Stomach (tissue), 9 donors: ENCODE data around the gene ALOX15B. TPM values are rescaled to one million over a fixed set of nuclear protein-coding genes. Genes with fewer than 3 reads are reported as not detected.

ENCODE experiments used
- DNase-seq, 2 donors: peaks; one replicate each; pipeline versions ENCODE4 v3.0.0 to v3.0.0-alpha.2; 2013 to 2019
- H3K27ac ChIP-seq, 5 donors: fragments of 200-600 bp in 4 of 5; sonication (generic) in 4 of 5; one replicate each; pipeline ENCODE4 v1.5.1; 2013 to 2019; ENCODE audit warnings: mild to moderate bottlenecking in 1 of 5, moderate library complexity in 1 of 5
- H3K27me3 ChIP-seq, 3 donors: fragments of 200-600 bp; sonication (generic); one replicate each; pipeline ENCODE4 v1.5.1; 2017 to 2019; ENCODE audit warnings: mixed run types in 1 of 3
- H3K36me3 ChIP-seq, 4 donors: fragments of 200-600 bp; sonication (generic); 1 replicate in 3 of 4; 2 replicates in 1 of 4; pipeline ENCODE4 v1.5.1; 2016 to 2019
- H3K4me1 ChIP-seq, 4 donors: fragments of 200-600 bp; sonication (generic); one replicate each; pipeline ENCODE4 v1.5.1; 2016 to 2019
- H3K4me3 ChIP-seq, 4 donors: fragments of 200-600 bp; sonication (generic) in 3 of 4; one replicate each; pipeline ENCODE4 v1.5.1; 2016 to 2019; ENCODE audit warnings: mild to moderate bottlenecking in 1 of 4
- H3K9me3 ChIP-seq, 4 donors: fragments of 200-600 bp; sonication (generic); one replicate each; pipeline ENCODE4 v1.5.1; 2016 to 2019
- EP300 ChIP-seq: sonication (generic); formaldehyde crosslinking; IDR thresholded peaks from one replicate; pipeline ENCODE4 v1.6.1; 2017; ENCODE audit warnings: antibody characterized with exemption
- POLR2A ChIP-seq, 4 donors: fragments of 450-650 bp; IDR thresholded peaks; one replicate each; pipeline ENCODE4 v1.6.1; 2016; ENCODE audit warnings: antibody characterized with exemption in 4 of 4, control low read depth in 2 of 4, mild to moderate bottlenecking in 1 of 4, moderate library complexity in 1 of 4
- POLR2AphosphoS5 ChIP-seq, 3 donors: sonication (generic); formaldehyde crosslinking; IDR thresholded peaks; one replicate each; pipeline ENCODE4 v1.6.1; 2016; ENCODE audit warnings: antibody characterized with exemption in 3 of 3
- WGBS, 5 donors: extraction: QIAGEN DNeasy Blood & Tissue Kit in 3 of 5; methylation state at CpG; one replicate each; pipeline versions ENCODE4 v1.1.5 to v1.1.7; 2013 to 2018; 5-methylcytosine and 5-hydroxymethylcytosine counted together
- intact Hi-C: fragments of 100-400 bp; cut with DNase I; formaldehyde crosslinking; loops from one replicate; pipeline ENCODE4 v1.15.1; 2023; ENCODE audit warnings: low total_unique reads
- polyA plus RNA-seq, 3 donors: library from polyadenylated mRNA; stranded (reverse); fragments of 200-250 nt; gene quantifications; one replicate each; pipeline ENCODE4 v1.2.3, GENCODE V29; 2013
- total RNA-seq, 5 donors: library from RNA; depleted of rRNA; stranded (reverse); fragments of >200 nt; gene quantifications; one replicate each; pipeline versions ENCODE4 v1.1.0 to v1.2.3, GENCODE V29; 2014 to 2016
- TF ChIP-seq, protein P1 (sequence below), 7 experiments: fragments of 450-650 bp in 4 of 7; fragments of 200-600 bp in 3 of 7; sonication (generic) in 3 of 7; IDR thresholded peaks; one replicate each; pipeline ENCODE4 v1.5.1; 2016 to 2019; ENCODE audit warnings: antibody characterized with exemption in 7 of 7, control low read depth in 2 of 7, mild to moderate bottlenecking in 1 of 7
- donor health status: healthy with polysubstance abuse.
- donor health status: Bipolar disorder and iron deficiency.
- donor health status: healthy.

ALOX15B gene
- total and polyA plus RNA-seq, 8 donors = 1.5 to 10.5 (median 2.9) TPM; not detected in 1

GRCh38 chr17:8087075-8087951 lies 48.5 kb downstream of the ALOX15B start, which contains the start of gene ALOX12B:
TSS of gene ALOX12B (minus strand) at chr17:8087716. CDS start at chr17:8087442, 274 bp downstream.
- no peaks in the 10 kb centered on the region for H3K36me3 ChIP-seq
- H3K4me1 ChIP-seq = no peaks in the 10 kb centered on the region
- H3K27ac ChIP-seq = no peak within 1 kb of the TSS
- no peak within 1 kb of the TSS for H3K4me3 ChIP-seq
- H3K9me3 ChIP-seq = no peaks in the 10 kb centered on the region
- intact Hi-C loops = no loop called here
- no peak for DNase-seq
- peaks cover 0 to 97% (median 38%) of the 10 kb centered on the region in 3 donors for H3K27me3 ChIP-seq
- WGBS, 5 donors = 72 to 82% (median 77%) methylated on average over 16 to 20 of the region's 20 CpGs
- TF ChIP-seq, protein P1, sequence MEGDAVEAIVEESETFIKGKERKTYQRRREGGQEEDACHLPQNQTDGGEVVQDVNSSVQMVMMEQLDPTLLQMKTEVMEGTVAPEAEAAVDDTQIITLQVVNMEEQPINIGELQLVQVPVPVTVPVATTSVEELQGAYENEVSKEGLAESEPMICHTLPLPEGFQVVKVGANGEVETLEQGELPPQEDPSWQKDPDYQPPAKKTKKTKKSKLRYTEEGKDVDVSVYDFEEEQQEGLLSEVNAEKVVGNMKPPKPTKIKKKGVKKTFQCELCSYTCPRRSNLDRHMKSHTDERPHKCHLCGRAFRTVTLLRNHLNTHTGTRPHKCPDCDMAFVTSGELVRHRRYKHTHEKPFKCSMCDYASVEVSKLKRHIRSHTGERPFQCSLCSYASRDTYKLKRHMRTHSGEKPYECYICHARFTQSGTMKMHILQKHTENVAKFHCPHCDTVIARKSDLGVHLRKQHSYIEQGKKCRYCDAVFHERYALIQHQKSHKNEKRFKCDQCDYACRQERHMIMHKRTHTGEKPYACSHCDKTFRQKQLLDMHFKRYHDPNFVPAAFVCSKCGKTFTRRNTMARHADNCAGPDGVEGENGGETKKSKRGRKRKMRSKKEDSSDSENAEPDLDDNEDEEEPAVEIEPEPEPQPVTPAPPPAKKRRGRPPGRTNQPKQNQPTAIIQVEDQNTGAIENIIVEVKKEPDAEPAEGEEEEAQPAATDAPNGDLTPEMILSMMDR (IDR thresholded peaks at IDR 0.05) = no peak
- no peak for TF ChIP-seq EP300
- TF ChIP-seq POLR2A (IDR thresholded peaks at IDR 0.05) = no peak
- no peak for TF ChIP-seq POLR2AphosphoS5 (IDR thresholded peaks at IDR 0.05)

DNA sequence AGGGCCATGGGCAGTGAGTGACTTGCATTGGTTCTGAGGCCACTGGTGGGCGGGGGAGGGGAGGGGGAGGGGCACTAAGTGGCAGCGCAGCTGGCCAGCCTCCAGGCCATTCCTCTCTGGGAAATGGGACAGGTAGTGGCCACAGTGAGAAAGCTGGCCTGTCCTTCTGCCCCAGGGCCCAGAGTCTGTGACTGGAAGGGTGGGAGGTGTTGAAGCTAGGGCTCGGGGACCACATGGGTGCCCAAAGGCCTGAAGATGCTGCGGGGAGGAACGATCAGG lies 49.0 kb downstream of the ALOX15B start:
- intact Hi-C loops = no loop called here
- 64 to 82% (median 69%) methylated on average over 3 to 5 of the region's 5 CpGs for WGBS, 5 donors
- H3K9me3 ChIP-seq = no peaks in the 10 kb centered on the region
- TF ChIP-seq EP300 (no peak), POLR2AphosphoS5 (IDR thresholded peaks at IDR 0.05) (no peak), POLR2A (IDR thresholded peaks at IDR 0.05) (no peak)
- TF ChIP-seq, protein P1 (IDR thresholded peaks at IDR 0.05) = no peak
- no peaks in the 10 kb centered on the region for H3K36me3 ChIP-seq
- no peaks in the 10 kb centered on the region for H3K4me1 ChIP-seq
- DNase-seq = no peak
- peaks cover 0 to 97% (median 43%) of the 10 kb centered on the region in 3 donors for H3K27me3 ChIP-seq
- H3K27ac ChIP-seq = no peak overlapping the region
- no peak overlapping the region for H3K4me3 ChIP-seq

- no peak for DNase-seq
- Histone ChIP-seq H3K4me3 (no peak overlapping the region), H3K27ac (no peak overlapping the region), H3K27me3 (peaks cover 0 to 94% (median 34%) of the 10 kb centered on the region in 3 donors), H3K4me1 (no peaks in the 10 kb centered on the region), H3K36me3 (no peaks in the 10 kb centered on the region), H3K9me3 (no peaks in the 10 kb centered on the region)
- WGBS, 5 donors = 51 to 69% (median 61%) methylated on average over 6 of the region's 6 CpGs
- TF ChIP-seq POLR2AphosphoS5 (IDR thresholded peaks at IDR 0.05) (no peak), EP300 (no peak), POLR2A (IDR thresholded peaks at IDR 0.05) (no peak)
- TF ChIP-seq, protein P1 (IDR thresholded peaks at IDR 0.05) = no peak
- intact Hi-C loops = no loop called here
Measured at GRCh38 chr17:8089728-8090127, 50.9 kb downstream of the ALOX15B start.

- Histone ChIP-seq H3K36me3 (no peaks in the 10 kb centered on the region), H3K27me3 (peaks cover 0 to 94% (median 34%) of the 10 kb centered on the region in 3 donors), H3K4me1 (no peaks in the 10 kb centered on the region), H3K4me3 (no peak overlapping the region), H3K27ac (no peak overlapping the region), H3K9me3 (no peaks in the 10 kb centered on the region)
- 33 to 50% (median 37%) methylated on average over 8 to 9 of the region's 9 CpGs for WGBS, 5 donors
- intact Hi-C loops = no loop called here
- no peak for DNase-seq
- no peak for TF ChIP-seq POLR2A (IDR thresholded peaks at IDR 0.05)
- TF ChIP-seq EP300 = no peak
- TF ChIP-seq POLR2AphosphoS5 (IDR thresholded peaks at IDR 0.05) = no peak
- TF ChIP-seq, protein P1 (IDR thresholded peaks at IDR 0.05) = no peak
Measured at GRCh38 chr17:8091033-8091687, 52.3 kb downstream of the ALOX15B start.
